ENCODE results near the gene RNF150.

Gene RNF150

DNA sequence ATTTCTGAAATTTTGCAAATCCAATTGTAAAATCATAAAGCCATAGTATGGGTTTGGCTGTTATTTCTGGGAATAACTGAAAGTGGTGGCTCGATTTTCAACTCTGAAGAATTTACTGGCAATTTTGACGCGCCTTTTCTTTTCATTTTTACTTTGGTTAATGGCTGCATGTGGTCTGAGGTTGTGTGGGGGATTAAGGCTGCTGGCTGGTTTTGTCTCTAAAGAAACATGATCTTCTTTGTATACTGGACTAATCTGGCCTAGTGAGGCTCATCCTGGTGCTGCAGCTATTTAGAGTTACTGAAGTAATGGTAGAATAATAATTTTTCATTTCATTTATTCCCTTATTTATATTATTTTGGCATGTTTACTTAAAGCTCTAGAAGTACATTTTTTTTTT, 164.0 kb downstream of the RNF150 start:
- no peak for DNase-seq

DNA sequence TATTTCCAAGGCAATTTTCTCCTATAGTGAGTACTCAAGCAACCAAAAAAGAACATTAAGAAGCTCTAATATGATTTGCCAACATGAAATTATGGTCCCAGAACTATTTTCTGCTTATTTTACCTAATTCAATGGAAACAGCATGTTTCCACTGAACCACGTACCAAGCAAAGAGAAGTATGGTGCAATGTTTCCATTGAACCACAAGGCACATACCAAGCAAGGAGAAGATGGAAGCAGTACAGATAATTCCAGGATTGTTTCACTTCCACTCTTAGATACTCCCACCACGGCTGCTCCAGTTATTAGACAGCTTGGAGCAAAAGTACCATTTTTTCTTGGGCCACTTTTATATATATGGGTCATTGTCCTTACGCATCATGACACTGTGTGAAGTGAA, 164.9 kb downstream of the RNF150 start:
- no peak for DNase-seq

DNA sequence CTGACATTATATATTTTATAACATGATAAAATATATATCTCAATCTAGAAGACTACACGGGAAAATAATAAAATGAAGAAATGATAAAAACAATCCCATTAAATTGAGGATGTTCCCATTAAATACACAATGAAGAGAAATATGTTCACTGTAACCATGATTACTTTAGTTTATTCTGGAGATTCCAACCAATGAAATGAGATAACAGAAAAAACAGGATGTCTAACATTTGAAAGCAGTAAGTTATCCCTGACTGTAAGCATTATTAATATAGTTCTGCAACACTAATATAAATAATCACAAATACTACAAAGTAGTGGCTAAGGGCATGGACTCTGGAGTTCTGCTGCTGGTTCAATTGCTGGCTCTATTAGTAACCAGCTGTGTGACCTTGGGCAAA, 169.4 kb downstream of the RNF150 start:
- no peak for DNase-seq

DNA sequence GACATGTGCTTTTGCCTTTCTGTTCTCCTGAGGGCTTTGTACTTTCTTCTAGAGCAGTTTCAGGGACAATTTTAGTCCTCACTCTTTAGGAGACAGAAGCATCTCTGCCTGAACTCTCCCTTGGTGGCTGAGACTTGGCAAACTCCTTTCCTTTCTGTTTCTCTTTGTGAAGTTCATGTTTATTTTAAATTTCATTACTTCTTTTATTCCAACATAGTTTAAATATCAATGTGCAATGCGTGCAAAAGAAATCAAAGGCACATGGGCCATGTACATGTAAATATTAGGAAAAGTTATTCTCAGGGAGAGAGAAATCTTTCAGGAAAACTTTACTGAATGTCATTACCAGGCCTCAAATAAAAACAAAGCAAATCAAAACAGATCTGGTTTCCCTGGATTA, 177.6 kb downstream of the RNF150 start:
- DNase-seq, result no peak

DNA sequence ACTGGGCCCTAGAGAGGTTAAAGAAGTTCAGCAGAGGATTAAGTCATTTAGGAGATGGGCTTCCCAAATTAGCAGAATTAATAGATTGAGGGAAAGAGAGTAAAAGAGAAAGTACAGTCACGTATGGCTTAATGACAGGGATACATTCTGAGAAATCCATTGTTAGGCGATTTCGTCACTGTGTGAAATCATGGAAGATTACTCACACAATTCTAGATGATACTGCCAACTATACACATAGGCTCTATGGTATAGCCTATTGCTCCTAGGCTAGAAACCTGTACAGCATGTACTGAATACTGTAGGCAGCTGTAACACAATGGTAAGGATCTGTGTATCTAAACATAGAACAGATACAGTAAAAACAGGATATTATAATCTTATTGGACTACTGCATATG, 180.6 kb downstream of the RNF150 start:
- no peak for DNase-seq

DNA sequence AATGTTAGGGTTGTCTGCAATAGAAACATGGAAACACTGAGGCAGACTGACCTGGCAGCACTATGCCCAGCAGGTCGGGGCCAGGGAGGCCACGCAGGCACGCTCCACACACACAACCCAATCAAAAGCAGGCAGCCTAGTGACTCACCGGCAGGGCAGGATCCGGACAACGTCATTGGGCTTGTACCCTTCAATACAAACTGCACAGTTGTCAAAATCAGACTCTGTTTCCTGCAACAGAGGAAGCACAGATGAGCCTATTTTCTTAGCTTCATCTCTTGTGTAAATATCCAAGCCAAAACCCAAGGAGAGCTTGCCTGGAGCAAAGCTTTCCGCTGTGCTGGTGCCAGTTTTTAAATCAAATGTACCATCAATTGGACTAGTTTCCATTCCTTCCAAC, 185.8 kb downstream of the RNF150 start:
- no peak for DNase-seq

DNA sequence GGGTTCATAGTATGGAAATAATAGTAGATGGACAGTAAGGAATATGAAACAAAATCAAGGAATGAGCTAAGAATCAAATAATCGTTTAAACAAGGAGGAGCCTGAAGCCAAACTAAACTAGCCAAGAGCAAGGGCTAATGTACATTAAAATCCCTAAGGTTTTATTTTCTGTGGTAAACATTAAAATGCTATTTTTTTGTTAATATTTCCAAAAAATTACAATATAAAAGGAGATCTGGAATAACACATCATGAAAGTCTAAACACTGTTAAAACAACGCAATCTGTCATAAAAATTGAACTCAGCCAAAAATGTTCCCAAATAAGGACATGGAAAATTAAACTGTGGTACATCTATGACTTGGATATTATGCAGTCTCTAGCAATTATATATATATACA, 188.2 kb downstream of the RNF150 start:
- DNase-seq, result no peak

DNA sequence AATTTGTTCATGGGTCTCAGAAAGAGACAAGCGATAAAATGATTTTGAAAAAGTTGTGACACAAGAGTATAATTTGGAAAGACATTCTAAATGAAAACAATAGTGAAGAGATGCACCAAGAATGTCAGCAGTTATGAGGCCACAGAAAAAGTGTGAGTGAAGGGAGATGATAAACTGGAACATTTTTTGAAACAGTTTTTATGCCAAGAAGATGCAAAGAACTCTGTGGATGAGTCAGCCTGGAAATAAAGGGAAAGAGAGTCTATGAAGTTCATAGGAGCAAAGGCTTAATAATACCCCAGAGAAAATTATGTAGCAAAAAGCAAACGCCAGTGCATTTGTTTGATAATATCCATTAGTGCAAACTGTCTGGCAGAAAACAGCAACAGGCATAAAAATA, 188.7 kb downstream of the RNF150 start:
- DNase-seq, result no peak

DNA sequence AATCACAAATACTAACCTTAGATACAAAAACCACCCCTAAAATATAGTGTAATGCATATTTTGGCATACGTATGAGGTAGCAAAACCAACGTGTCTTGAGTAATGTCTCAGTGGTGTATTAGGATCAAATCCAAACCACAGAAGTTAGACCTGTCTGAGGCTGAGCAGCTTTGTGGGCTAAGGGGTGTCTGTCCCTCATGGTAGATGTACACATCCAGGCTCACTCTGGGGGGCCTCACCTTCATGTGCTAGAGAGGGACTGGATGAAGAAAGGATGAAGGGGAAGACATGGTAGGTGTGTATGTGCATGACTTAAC, 189.1 kb downstream of the RNF150 start:
- DNase-seq, result no peak

DNA sequence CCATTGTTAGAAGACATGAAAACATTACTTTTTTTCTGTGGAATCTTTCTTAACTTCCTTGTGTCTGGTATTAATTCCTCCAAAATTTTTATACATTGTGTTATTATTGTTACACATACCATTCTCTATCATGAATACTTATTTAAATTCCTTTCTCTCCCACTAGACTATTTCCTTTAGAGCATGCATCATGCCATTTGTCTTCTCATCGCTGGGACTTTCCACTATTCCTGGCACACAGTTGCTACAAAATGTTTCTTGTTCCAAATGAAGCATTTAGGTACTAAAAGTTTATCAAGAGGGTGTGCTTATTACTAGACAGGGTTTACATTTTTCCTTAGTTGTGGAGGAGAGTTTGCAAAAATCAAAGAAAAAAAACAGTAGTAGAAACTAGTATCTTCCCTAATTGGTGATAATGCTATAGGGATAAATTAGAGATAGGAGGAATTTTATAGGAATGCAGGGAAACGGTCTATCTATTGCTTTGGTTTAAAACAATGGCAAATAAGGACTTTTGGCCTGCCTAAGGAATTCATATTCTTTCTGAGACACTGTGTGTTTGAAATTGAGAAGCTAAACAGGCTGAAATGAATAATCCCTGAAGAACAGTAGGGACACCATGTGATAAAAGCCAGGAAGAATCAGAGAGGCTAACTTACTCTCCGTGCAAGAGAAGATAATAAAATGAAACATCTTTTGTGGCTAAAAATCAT, 189.6 kb downstream of the RNF150 start:
- DNase-seq, result no peak

DNA sequence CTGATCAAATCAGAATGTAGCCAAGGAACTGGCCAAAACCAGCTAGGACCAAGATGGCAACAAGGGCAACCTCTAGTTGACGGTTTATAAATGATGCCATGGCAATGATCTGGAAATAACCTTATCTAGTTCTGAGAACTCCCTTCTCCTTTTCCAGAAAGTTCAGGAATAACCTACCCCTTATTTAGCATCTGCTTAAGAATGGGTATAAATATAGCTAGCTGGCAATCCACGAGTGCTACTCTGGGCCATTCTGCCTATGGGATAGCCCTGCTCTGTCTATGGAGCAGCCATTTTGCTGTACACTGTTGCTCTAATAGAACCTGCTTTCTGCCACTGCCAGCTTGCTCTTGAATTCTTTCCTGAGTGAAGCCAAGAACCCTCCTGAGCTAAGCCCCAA, 192.7 kb downstream of the RNF150 start:
- no peak for DNase-seq

DNA sequence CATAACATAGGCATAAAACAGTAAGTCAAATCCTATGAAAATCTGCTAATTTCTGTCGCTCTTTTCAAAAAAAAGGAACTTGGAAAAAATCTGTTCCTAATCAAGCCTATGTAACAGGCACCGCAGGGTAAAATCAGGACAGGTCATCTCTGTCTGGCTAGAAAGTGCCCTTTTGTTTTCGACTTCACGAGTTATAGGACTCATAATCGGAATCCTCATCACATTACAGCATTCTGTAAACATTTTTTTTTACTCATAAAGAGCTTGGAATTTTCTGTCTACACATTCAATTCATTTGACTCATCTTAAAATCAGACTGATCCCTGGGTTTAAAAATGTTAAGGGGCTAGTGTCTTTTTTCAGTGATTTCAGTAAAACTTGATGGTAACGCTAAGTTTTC, 195.4 kb downstream of the RNF150 start:
- no peak for DNase-seq

DNA sequence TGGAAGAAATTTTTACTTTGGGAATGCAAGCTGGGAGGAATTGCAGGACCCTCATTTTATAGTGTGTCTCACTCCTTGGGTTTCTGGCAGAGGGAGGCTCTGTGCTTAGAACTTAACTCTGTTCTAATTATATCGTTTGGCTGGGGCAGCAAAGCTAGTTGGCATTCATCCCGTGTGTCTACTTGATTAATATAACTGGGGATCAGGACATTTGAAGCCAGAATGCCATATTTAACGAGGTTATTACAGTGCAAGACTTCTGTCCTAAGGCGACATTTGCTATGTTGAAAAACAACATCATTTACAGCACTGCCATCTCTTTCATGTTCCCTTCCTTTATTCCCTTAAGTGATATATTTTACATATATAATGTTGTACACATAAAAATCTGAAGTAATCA, 198.0 kb downstream of the RNF150 start:
- no peak for DNase-seq

DNA sequence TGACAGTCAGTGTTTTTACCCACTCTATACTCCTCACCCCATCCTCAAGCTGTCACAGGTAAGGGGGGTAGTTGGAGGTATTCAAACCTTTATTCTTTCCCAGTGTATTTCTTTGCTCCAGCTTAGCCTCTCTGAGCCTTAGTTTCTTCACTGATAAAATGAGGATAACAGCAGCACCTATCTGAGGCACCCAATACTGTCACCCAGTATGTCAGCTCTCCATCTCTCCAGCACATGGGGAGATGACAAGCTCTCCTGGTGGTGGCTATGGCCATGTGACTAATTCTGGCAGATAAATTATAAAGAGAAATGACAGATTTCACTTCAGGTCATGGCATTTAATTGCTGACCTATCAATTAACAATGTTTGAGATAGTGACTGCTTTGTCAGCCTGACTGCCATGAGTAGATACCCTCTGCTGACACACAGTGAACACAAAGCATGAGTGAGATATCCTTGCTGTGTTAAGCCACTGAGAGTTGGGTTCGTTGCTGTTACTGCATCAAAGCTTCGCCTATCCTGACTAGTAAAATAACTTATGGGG, 200.7 kb downstream of the RNF150 start:
- DNase-seq, result no peak

DNA sequence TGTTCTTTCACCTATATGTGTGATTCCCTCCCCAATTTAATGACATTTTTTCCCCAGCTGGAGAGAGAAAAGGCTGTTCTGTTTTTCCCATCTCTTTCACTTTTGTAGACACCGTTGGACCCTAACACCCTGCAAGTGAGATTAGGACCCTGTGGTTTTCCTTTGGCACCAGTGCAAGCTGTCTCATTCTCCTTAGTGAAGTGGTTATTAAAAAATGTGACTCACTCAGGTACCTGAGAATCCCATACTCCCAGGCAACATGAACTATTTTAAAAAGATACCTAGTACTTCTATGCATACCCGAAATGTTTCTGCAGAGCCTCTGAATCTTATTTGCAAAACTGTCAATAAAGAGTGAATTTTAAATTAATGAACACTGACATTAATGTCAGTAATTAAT, 201.4 kb downstream of the RNF150 start:
- no peak for DNase-seq

DNA sequence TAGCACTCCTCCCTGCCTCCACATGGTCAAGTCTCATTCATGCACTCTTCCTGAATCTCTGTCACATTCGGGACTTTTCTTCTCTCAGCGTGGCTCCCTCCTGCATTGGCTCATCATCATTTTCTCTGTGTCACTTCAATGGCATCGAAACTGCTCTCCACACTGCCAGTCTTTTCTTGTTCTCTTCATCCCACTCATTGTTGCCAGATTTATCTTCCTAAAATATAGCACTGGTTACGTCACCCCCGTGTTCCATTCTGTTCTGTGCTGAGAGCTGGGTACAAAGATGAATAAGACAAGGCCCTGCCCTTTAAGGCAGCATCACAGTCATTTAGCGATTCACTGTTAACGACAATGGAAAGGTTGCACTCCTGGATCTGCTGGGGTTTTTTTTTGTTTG, 202.7 kb downstream of the RNF150 start:
- DNase-seq, result no peak

DNA sequence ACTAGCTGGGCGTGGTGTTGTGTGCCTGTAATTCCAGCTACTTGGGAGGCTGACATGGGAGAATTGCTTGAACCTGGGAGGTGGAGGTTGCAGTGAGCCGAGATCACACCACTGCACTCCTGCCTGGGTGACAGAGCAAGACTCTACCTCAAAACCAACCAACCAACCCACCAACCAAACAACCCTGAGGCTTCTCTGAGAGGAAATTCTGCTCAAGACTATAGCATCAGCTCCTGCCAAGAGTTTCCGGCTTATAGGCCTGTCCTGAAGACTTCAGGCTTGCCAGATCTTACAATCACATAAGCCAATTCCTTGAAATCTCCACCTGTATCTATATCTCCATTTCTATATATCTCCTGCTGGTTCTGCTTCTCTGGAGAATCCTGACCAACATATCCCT, 203.3 kb downstream of the RNF150 start:
- DNase-seq, result no peak

DNA sequence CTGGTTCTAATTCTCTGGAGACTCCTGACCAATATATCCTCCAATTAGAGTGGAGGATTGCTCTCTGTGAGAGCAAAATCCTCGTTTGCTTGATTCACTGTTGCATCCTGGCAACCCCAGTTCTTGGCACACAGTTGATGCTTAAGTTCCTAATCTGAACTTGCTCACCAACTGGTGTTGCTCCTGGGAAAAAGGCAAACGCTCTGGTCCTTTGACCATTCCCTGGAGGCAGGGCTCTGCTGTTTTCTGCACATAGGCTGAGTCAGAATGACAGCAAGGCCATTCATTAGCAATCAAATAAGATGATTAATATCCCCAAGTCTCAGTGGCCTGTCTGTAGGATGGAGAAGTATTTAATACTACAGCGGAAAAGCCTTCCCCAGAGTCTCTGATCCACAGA, 204.4 kb downstream of the RNF150 start:
- DNase-seq, result no peak

DNA sequence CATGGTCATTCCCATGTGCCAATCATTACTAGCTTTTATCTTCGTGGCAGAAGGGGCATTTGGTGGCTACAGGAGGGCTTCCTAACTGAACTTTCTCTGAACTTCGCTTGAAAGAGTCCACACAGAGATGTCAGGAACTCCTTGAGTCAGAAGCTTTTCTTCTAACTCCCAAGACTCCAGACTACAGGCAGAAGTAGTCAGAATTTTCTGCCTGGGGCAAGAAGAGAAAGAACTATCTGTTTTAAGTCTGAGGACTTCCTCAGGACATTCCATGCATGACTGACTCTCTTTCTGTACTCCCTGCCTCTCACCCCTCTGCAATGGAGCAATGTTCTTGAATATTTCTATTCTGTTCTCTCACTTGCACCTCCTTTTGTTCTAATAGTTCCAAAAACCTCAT, 206.6 kb downstream of the RNF150 start:
- DNase-seq, result no peak

DNA sequence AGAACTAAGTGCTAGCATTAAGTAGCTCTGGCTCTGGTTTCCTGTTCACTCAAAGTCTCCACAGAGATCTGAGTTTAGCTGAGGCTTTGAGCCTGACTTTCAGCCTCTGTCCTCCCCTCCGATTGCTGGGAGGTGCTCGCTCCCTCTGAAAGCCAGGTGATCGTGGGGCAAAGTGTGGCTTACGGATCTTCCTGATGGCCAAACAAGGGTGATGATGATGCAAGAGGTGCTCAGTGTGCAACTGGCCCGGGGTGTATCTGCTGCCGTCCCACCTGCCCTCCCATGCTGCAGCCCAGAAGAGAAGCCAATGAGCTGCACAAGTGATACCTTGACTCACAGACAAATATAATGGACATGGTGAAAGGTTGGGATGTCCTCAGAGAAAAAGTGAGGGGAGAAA, 207.9 kb downstream of the RNF150 start:
- DNase-seq, result no peak

DNA sequence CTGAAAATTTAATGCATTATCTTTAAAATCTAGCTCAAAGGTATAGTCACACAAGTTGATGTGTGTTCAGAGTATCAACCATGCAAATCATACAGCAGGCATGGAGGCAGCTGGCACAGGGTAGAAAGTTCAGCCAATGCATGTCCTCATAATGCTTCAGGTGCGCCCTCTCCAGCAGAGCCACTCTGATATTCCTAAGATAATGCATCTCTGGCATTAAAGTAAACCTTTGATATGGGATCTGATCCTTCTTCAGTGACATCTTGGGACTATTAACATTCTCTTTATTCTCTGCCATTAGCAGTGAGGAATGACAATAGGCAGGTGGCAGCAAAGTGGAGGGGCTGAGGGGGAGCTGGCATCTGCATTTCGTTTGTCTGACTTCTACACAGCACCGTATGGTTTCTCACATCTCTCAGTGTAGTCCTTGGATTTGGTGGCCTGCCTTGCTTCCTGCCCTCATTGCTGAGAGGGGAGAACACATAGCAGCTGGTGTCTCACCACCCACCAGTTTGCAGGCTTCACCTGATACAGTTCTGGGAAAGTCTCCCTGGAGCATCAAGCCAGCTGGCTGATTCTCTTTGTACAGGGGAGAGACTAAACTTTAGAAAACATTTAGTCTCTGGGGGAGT, 208.4 kb downstream of the RNF150 start:
- no peak for DNase-seq

DNA sequence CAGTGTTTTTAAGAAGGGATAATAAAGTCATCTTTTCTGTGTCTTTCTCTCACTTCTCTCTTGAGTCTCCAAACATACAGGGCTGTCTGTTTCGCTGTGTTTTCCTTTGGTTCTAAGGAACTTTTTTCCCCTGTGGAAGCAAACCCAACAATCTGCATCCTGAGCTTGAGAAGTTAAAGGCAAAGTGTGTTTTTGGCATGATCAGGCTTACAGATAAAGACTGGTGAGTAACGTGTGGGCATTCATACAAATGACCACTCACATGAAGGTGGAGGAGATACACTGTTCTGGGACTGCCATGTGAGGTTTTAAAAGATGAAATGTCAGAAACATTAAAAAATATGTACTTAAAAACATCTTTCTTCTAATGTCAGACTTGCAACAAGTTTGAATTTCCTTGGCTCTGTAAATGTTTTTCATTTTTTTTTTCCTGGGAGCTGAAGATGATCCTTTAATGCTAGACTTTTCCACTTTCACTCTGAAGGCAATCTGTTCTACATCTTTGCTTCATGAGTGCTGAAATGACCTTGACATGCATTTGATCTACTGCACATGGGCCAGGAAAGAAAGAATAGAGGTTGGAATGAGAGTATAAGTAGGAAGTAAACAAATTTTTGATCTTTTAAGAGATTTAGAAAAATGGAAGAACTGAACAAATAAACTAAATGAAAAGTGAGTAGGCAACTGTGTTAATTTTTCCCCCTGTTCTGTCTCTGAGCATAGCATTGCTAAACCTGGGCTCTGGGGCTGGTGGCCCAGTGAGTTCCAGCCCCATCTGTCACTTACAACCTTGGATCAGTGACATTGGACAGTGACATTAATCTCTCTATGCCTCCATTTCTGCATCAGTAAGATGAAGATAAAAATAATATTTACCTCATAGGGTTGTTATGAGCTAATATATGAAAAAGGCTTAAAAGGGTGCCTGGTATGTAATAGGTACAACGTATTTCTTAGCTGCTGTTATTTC, 226.0 kb downstream of the RNF150 start:
- DNase-seq, result no peak

DNA sequence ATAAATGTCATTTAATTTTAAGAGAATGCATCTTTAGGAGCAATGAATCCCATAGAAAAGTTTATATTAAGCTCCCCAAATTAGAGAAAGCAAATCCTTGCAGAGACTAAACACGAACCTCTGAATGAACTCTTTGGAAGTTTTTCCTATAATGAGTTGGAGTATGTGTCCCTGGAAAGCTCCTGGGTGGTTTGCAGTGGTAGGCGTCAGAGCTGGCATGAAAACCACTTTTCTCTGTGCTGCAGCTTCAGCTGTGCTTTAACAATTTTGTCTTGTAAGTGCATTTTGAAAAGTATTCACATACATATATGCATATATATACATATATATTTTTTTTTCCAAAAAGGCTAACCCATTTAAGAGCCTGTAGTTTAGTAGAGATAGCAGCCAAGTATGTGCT, 228.4 kb downstream of the RNF150 start:
- DNase-seq, result no peak

All from SHP77 treated with DMSO at 0.1 percent for 48 hours (cell line).